ENCODE measurements around the gene DRAM1.

The DRAM1 gene

DNA sequence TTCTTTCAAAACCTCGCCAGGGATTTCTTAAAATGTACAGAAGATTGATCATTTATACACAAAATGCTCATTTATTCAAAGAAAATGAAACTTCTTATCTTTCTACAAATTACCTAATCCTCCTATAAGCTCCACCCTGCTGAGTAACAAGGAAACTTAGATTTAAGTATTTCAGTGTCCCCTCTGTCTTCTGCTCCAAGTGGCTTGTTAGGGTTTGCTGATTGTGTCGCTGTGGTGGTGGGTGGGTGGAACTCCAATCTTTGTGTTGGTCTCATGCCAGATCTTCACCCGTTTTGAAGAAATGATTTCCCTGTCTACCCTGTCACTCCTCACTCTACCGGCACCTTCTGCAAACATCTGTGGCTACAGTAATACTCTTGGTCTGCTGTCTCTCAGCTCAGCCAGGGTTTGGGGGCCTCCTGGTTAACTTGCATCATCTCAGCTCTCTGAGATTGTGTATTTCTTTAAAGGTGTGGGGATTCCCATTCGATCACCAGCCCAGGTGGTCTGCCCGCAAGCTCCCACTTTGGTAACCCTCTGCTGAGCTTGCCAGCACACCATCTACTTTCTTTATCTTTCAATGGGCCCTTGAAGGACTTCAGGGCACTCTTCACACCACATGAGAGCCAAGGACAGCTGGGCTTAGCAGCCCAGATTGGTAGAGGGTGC lies 73.8 kb downstream of the DRAM1 start:
- no peak for DNase-seq (ENCODE audit: low read depth)
- TF ChIP-seq, protein P1, sequence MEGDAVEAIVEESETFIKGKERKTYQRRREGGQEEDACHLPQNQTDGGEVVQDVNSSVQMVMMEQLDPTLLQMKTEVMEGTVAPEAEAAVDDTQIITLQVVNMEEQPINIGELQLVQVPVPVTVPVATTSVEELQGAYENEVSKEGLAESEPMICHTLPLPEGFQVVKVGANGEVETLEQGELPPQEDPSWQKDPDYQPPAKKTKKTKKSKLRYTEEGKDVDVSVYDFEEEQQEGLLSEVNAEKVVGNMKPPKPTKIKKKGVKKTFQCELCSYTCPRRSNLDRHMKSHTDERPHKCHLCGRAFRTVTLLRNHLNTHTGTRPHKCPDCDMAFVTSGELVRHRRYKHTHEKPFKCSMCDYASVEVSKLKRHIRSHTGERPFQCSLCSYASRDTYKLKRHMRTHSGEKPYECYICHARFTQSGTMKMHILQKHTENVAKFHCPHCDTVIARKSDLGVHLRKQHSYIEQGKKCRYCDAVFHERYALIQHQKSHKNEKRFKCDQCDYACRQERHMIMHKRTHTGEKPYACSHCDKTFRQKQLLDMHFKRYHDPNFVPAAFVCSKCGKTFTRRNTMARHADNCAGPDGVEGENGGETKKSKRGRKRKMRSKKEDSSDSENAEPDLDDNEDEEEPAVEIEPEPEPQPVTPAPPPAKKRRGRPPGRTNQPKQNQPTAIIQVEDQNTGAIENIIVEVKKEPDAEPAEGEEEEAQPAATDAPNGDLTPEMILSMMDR (IDR thresholded peaks at IDR 0.05; ENCODE audit: low read depth, low read length, missing control alignments), result no peak
- H3K4me3 ChIP-seq (ENCODE audit: low read depth, low read length), result no peak overlapping the region

DNA sequence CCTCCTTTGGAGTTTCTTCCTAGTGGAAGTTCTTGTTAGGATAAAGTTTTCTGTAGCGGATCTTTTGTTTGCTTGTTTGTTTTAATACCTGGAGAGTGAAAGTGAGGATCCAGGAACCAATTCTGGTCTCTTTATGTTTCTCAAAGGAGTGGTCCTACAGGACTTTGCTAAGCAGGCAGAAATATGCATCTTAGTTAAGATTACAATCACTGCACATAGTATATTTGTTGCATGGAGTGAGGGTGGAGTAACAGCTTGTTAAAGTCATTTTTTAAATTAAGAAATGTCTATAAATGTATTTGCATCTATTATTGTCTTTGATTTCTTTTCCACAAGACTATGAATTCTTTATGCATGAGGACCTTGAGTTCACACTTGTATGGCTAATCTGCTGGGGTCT lies 76.7 kb downstream of the DRAM1 start:
- DNase-seq (ENCODE audit: low read depth), result no peak
- TF ChIP-seq, protein P1 (IDR thresholded peaks at IDR 0.05; ENCODE audit: low read depth, low read length, missing control alignments), result no peak
- H3K4me3 ChIP-seq (ENCODE audit: low read depth, low read length), result no peak overlapping the region

DNA sequence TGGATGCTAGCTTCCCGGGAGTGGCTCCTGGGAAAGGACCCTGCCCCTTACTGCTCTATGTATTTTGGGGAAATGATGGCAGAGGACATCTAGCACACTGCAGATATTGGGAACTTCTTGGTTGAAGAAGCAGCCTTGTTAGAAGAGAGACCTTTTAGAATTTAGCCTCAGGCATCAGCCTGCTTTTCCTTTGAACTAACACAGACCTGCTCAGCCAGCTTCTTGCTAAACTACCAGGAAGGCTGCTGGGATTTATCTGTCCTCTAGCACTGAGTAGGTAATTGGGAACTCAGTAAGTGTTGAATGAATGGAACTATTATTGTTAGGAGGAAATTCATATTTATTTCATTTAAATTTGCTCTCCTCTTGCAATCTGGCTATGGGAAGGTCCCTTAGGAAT lies 77.3 kb downstream of the DRAM1 start:
- TF ChIP-seq, protein P1 (IDR thresholded peaks at IDR 0.05; ENCODE audit: low read depth, low read length, missing control alignments), result no peak
- no peak for DNase-seq (ENCODE audit: low read depth)
- H3K4me3 ChIP-seq (ENCODE audit: low read depth, low read length), result no peak overlapping the region

DNA sequence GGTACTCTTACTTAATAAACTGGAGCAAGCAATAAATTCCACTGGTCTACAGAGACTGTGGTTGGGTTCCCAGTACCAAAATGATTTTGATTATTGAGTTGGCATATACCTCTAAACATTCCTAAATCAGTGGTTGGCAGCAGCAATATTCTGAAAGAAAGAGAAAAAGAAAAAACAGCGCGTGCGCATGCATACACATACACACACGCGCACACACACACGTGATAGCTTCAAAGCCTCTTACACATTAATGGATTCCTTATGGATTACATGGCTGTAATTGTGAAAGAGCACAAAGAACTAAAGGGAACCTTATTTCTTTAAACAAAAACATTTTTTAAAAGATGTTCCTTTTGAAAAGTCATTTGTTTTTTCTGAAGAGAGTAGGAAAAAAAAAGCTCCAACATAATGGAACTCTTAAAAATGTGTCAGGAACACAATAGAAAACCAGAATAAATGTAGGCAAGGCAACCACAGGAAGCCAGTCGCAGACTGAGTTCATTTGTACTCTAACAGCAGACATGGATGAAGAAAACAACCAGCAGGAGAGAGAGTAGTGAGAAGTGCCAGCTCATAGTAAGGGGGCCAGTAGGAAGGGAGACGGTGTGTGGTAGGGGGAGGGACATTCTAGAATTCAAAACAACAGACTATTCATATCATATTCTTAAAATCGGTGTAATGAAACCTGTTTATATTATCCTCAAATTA lies 80.0 kb downstream of the DRAM1 start:
- TF ChIP-seq, protein P1 (IDR thresholded peaks at IDR 0.05; ENCODE audit: low read depth, low read length, missing control alignments), result no peak
- no peak for DNase-seq (ENCODE audit: low read depth)
- no peak overlapping the region for H3K4me3 ChIP-seq (ENCODE audit: low read depth, low read length)

DNA sequence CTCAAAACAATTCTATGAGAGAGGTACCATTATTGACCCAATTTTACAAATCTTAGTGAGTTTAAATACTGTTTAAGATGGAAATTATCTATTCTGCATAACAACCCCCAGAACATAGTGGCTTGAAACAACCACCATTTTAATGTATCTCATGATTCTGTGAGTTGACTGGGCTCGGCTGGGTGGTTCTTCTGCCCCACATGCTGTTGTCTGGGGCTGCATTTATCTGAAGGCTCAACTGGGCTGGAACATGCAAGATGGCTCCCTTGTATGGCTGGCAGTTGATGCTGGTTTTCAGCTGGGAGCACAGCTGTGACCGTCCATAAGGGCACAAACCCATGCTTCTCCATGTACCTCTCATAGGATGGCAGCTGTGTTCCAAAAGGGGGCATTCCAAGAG lies 82.2 kb downstream of the DRAM1 start:
- TF ChIP-seq, protein P1 (IDR thresholded peaks at IDR 0.05; ENCODE audit: low read depth, low read length, missing control alignments), result no peak
- no peak overlapping the region for H3K4me3 ChIP-seq (ENCODE audit: low read depth, low read length)
- DNase-seq (ENCODE audit: low read depth), result no peak

DNA sequence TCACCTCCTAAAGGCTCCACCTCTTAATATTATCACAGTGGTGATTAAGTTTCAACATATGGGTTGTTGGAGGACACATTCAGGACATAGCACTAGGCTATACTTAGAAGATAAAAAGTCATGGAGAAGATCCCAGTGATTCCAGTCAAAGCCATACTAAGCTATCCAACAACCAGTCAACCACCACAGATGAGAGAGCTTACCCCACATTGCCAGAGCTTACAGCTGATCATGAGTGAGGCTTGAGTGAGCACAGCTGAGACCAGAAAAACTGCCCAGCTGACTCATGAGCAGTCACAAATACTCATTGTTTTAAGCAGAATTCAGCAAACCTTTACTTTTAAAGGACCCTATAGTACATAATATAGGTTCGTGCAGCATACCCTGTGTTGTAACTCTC lies 85.1 kb downstream of the DRAM1 start:
- no peak for DNase-seq (ENCODE audit: low read depth)
- H3K4me3 ChIP-seq (ENCODE audit: low read depth, low read length), result no peak overlapping the region
- TF ChIP-seq, protein P1 (IDR thresholded peaks at IDR 0.05; ENCODE audit: low read depth, low read length, missing control alignments), result no peak

DNA sequence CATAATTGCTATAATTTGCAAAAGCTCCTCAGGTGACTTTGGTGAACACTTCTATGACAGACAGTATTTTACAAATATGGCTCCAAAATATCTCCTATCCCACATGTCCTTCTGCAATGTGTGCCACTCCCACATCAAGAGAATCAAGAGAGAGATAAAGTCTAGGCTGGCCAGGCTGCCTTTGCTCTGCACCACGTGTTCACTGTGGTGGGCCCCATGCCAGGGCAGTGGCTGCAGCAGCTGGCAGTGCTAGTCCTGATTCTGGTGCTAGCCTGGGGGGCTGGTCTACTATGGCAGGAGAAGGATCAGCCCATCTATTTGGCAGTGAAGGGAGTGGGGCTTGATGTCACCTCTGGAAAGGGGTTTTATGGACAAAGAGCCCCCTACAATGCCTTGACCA lies 86.3 kb downstream of the DRAM1 start:
- H3K4me3 ChIP-seq (ENCODE audit: low read depth, low read length), result no peak overlapping the region
- DNase-seq (ENCODE audit: low read depth), result no peak
- TF ChIP-seq, protein P1 (IDR thresholded peaks at IDR 0.05; ENCODE audit: low read depth, low read length, missing control alignments), result no peak
